Effector CD4-positive, alpha-beta T cell (primary cell): ENCODE results near the gene MORN1.
"Not testable (repeated sequence)": the region's sequence is repeated elsewhere in the genome, so short reads cannot be mapped to it uniquely, and the experiment has no call there.

ENCODE experiments used
- DNase-seq: peaks from one replicate; pipeline ENCODE4 v3.0.0-alpha.2; 2020

MORN1 gene

GRCh38 chr1:2334883-2335534, 56.3 kb downstream of the MORN1 start:
- DNase-seq: no peak

GRCh38 chr1:2334366-2334765, 57.0 kb downstream of the MORN1 start:
- DNase-seq: no peak

GRCh38 chr1:2331580-2331979, 59.8 kb downstream of the MORN1 start:
- not testable (repeated sequence) for DNase-seq

- no peak for DNase-seq
Observed at GRCh38 chr1:2331200-2331544, 60.2 kb downstream of the MORN1 start.

- DNase-seq: no peak
Observed at GRCh38 chr1:2330519-2331199, 60.7 kb downstream of the MORN1 start.

GRCh38 chr1:2330035-2330434, 61.3 kb downstream of the MORN1 start:
- DNase-seq: no peak

- no peak for DNase-seq
Observed at GRCh38 chr1:2328676-2329455, 62.5 kb downstream of the MORN1 start.

GRCh38 chr1:2327841-2328240, 63.5 kb downstream of the MORN1 start:
- DNase-seq: no peak

- DNase-seq: not testable (repeated sequence)
Observed at GRCh38 chr1:2327162-2327561, 64.2 kb downstream of the MORN1 start.

GRCh38 chr1:2326524-2326923, 64.8 kb downstream of the MORN1 start:
- no peak for DNase-seq

GRCh38 chr1:2324553-2325366, 66.6 kb downstream of the MORN1 start:
- DNase-seq: no peak

GRCh38 chr1:2323451-2323974, 67.8 kb downstream of the MORN1 start:
- DNase-seq: no peak

- no peak for DNase-seq
Observed at GRCh38 chr1:2322581-2323211, 68.7 kb downstream of the MORN1 start.

- no peak for DNase-seq
Observed at GRCh38 chr1:2322065-2322571, 69.2 kb downstream of the MORN1 start.

GRCh38 chr1:2320760-2321667, 70.3 kb downstream of the MORN1 start:
- no peak for DNase-seq

- no peak for DNase-seq
Observed at GRCh38 chr1:2320006-2320405, 71.3 kb downstream of the MORN1 start.

- DNase-seq: no peak
Observed at GRCh38 chr1:2319291-2319690, 72.1 kb downstream of the MORN1 start.

- no peak for DNase-seq
Observed at GRCh38 chr1:2318314-2319278, 72.8 kb downstream of the MORN1 start.

- DNase-seq: no peak
Observed at GRCh38 chr1:2317230-2318065, 73.9 kb downstream of the MORN1 start.
